ENCODE results near the gene OIT3.

The OIT3 gene

DNA sequence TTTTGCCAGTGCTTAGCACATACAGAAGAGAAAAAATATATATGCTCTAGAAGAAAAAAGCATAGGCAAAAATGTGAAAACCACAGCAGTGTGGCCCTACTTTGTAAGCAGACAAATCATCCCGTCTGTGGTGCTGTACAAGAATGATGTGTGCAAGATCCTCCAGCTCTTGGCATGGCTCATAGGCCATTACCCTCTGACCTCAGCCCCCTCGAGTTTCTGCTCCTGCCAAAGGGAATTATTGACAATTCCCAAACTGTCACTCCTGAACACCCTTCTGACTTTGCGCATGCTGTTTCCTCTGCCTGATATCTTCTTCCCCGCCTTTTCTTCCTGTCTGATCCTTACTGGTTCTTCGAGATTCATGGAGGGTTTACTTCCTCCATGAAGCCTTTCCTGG, 33.9 kb downstream of the OIT3 start:
- no peak for TF ChIP-seq CTCF (IDR thresholded peaks at IDR 0.05; ENCODE audit: insufficient read depth, low read depth, low read length, missing control alignments)
- no peak for DNase-seq (ENCODE audit: low read depth)
- H3K4me3 ChIP-seq (ENCODE audit: low read depth, low read length) = no peak overlapping the region

- DNase-seq (ENCODE audit: low read depth) = no peak
- no peak overlapping the region for H3K4me3 ChIP-seq (ENCODE audit: low read depth, low read length)
- TF ChIP-seq CTCF (IDR thresholded peaks at IDR 0.05; ENCODE audit: insufficient read depth, low read depth, low read length, missing control alignments) = no peak
These were observed 35.3 kb downstream of the OIT3 start for GRCh38 chr10:72928798-72929197.

- no peak for DNase-seq (ENCODE audit: low read depth)
- no peak for TF ChIP-seq CTCF (IDR thresholded peaks at IDR 0.05; ENCODE audit: insufficient read depth, low read depth, low read length, missing control alignments)
- H3K4me3 ChIP-seq (ENCODE audit: low read depth, low read length) = no peak overlapping the region
These were observed 36.7 kb downstream of the OIT3 start for GRCh38 chr10:72930276-72930675.

- no peak for DNase-seq (ENCODE audit: low read depth)
- no peak overlapping the region for H3K4me3 ChIP-seq (ENCODE audit: low read depth, low read length)
- no peak for TF ChIP-seq CTCF (IDR thresholded peaks at IDR 0.05; ENCODE audit: insufficient read depth, low read depth, low read length, missing control alignments)
These were observed 38.9 kb downstream of the OIT3 start for GRCh38 chr10:72932259-72933015.

- no peak for DNase-seq (ENCODE audit: low read depth)
- no peak for TF ChIP-seq CTCF (IDR thresholded peaks at IDR 0.05; ENCODE audit: insufficient read depth, low read depth, low read length, missing control alignments)
- H3K4me3 ChIP-seq (ENCODE audit: low read depth, low read length) = no peak overlapping the region
These were observed 41.8 kb downstream of the OIT3 start for GRCh38 chr10:72935361-72935760.

DNA sequence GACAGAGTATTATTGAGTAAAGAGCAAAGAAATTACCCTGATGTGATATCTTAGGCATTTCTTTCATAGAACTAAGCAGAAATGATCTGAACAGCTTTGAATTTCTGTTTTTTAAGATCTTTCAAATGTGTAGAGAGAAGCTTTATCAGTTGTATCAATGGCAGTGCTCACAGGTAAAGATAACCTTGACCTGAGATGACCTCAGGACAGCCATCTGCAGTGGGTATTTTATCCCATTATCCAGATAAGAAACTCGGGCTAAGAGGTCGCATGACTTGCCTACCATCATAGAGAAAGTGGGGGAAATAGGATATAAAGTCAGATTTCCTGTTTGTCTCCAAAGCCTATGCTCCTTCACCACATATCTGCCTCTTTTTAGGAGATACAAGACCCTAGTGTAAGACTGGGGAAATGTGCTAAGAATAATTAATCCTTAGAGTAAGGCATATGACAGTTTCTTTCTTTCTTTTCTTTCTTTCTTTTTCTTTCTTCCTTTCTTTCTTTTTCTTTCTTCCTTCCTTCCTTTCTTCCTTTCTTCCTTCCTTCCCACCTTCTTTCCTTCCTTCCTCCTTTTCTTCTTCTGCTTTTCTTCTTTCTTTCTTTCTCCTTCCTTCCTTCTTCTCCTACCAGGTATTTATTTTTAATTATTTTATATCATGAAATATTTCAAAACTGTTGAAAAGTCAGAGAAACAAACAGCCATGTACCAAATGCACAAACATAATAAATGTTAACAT, 50.1 kb downstream of the OIT3 start:
- no peak for DNase-seq (ENCODE audit: low read depth)
- no peak for TF ChIP-seq CTCF (IDR thresholded peaks at IDR 0.05; ENCODE audit: insufficient read depth, low read depth, low read length, missing control alignments)
- no peak overlapping the region for H3K4me3 ChIP-seq (ENCODE audit: low read depth, low read length)
